IPS-15b (cell line): Measurements from ENCODE around the gene PDCD1LG2.
"Not testable (repeated sequence)": the region's sequence is repeated elsewhere in the genome, so short reads cannot be mapped to it uniquely, and the experiment has no call there.

Source experiments
- H3K27me3 ChIP-seq: one replicate; pipeline ENCODE4 v1.6.1; 2013; ENCODE audit warnings: low read length; ENCODE audit not compliant: control insufficient read depth, insufficient read depth
- H3K36me3 ChIP-seq: one replicate; pipeline ENCODE4 v1.6.1; 2013; ENCODE audit warnings: low read length; ENCODE audit not compliant: control insufficient read depth, insufficient read depth
- H3K4me1 ChIP-seq: one replicate; pipeline ENCODE4 v1.6.1; 2013; ENCODE audit warnings: mild to moderate bottlenecking, low read length; ENCODE audit not compliant: control insufficient read depth, insufficient read depth
- H3K4me3 ChIP-seq: one replicate; pipeline ENCODE4 v1.5.1; 2013; ENCODE audit warnings: low read depth, low read length
- H3K9ac ChIP-seq: one replicate; pipeline ENCODE4 v1.6.1; 2013; ENCODE audit warnings: low read depth, mild to moderate bottlenecking, low read length
- H3K9me3 ChIP-seq: one replicate; pipeline ENCODE4 v1.6.1; 2013; ENCODE audit warnings: mild to moderate bottlenecking, low read length; ENCODE audit not compliant: control insufficient read depth, insufficient read depth

Gene PDCD1LG2

DNA sequence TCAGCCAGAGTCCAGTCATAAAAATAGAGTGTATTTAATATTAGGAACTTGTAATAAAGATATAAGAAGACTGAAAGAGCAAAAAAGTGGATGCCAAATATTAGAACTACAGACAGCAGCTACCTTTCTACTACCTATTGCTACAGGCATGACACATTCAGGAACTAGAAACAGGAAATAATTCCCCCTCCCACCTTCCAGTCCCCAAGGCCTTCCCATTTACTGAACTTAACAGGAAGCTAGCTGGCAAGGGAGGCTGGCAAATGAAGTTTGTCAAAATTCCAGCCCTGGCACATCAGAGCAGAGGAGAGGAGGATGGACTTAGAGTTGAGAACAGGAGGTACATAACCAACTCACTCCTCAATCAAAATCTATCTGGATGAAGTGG, 68.4 kb downstream of the PDCD1LG2 start:
- Histone ChIP-seq H3K27me3 (no peaks in the 10 kb centered on the region), H3K36me3 (no peaks in the 10 kb centered on the region), H3K9ac (no peak overlapping the region), H3K9me3 (no peaks in the 10 kb centered on the region), H3K4me3 (no peak overlapping the region), H3K4me1 (no peaks in the 10 kb centered on the region)

DNA sequence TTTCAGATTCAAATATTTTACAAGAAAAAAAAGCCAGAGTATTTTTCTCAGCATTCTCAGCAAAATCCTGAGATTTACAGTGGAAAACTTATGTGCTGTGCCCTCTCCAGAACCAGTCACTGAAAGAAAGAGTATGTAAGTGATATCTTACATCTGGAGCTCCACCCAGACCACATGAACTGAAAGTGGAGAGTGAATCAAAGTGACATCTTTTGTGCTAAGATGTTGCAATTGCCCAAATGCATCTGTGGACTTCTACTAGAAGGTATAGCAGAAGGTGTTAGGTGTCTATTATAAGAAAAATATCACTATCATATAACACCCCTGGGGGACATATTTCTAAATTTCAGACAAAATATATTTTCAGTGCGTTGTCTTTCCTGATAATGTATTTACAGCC, 69.5 kb downstream of the PDCD1LG2 start:
- Histone ChIP-seq H3K9me3 (no peaks in the 10 kb centered on the region), H3K4me1 (no peaks in the 10 kb centered on the region), H3K36me3 (no peaks in the 10 kb centered on the region), H3K27me3 (no peaks in the 10 kb centered on the region), H3K9ac (no peak overlapping the region), H3K4me3 (no peak overlapping the region)

DNA sequence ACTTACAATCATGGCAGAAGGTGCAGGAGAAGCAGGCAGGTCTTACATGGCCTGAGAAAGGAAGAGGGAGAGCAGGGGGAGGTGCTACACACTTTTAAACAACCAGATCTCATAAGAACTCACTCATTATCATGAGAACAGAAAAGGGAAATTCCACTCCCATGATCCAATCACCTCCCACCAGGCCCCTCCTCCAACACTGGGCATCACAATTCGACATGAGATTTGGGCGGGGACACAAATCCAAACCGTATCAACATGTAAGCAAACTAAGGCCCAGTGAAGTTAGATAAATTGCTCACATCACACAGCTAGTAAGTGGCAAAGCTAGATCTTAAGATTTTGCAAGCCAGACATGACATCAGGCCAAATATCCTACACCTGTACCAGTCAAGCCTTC, 70.3 kb downstream of the PDCD1LG2 start:
- H3K4me3 ChIP-seq, result no peak overlapping the region
- H3K4me1 ChIP-seq, result no peaks in the 10 kb centered on the region
- no peaks in the 10 kb centered on the region for H3K9me3 ChIP-seq
- no peaks in the 10 kb centered on the region for H3K36me3 ChIP-seq
- H3K9ac ChIP-seq, result no peak overlapping the region
- H3K27me3 ChIP-seq, result no peaks in the 10 kb centered on the region

DNA sequence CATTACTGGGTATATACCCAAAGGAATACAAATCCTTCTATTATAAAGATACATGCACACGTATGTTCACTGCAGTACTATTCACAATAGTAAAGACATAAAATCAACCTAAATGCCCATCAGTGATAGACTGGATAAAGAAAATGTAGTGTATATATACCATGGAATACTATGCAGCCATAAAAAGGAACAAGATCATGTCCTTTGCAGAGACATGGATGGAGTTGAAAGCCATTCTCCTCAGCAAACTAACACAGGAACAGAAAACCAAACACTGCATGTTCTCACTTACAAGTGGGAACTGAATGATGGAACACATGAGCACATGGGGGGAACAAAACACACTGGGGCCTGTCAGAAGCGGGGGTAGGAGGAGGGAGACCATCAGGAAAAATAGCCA, 71.4 kb downstream of the PDCD1LG2 start:
- H3K27me3 ChIP-seq, H3K9me3 ChIP-seq, H3K9ac ChIP-seq, H3K4me3 ChIP-seq, H3K36me3 ChIP-seq, H3K4me1 ChIP-seq: not testable (repeated sequence)

DNA sequence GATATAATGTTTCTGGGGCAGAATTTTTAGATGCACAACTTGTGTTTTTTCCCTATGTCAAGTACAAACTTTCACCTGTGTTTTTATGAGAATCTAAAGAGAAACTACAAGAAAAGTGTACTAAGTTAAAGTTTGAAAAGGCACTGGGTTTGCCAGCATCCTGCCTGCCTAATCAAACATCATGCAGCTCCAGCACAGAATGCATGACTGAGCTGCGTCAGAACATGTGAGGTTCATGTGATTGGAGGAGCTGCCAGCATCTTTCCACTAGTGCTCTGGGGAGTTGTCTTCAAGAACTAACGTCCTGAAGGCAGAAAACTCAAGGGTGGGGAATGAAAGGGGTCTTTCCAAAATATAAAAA, 72.5 kb downstream of the PDCD1LG2 start:
- H3K36me3 ChIP-seq, result no peaks in the 10 kb centered on the region
- no peaks in the 10 kb centered on the region for H3K9me3 ChIP-seq
- H3K27me3 ChIP-seq, result no peaks in the 10 kb centered on the region
- no peak overlapping the region for H3K9ac ChIP-seq
- no peak overlapping the region for H3K4me3 ChIP-seq
- no peaks in the 10 kb centered on the region for H3K4me1 ChIP-seq

DNA sequence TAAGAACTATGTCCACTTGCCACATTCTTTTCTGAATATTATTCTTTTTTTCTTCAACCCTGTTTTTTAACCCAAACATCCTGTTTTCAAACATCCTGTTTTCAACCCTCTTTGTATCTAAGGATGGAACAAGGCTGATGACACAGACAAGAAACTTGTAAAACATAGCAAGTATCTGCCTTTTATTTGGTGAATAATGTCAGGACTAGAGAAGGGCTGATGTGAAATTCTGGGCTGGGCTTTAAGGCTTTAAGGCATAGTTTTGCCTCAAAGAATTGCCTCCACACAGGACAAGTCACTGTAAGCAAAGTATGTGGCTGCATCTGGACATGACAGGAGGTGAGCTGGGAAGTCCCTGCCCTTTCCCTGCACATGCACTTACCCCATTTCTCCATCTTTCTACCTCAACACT, 76.1 kb downstream of the PDCD1LG2 start:
- no peaks in the 10 kb centered on the region for H3K27me3 ChIP-seq
- H3K4me3 ChIP-seq, result no peak overlapping the region
- no peaks in the 10 kb centered on the region for H3K4me1 ChIP-seq
- H3K36me3 ChIP-seq, result no peaks in the 10 kb centered on the region
- H3K9me3 ChIP-seq, result no peaks in the 10 kb centered on the region
- H3K9ac ChIP-seq, result no peak overlapping the region

DNA sequence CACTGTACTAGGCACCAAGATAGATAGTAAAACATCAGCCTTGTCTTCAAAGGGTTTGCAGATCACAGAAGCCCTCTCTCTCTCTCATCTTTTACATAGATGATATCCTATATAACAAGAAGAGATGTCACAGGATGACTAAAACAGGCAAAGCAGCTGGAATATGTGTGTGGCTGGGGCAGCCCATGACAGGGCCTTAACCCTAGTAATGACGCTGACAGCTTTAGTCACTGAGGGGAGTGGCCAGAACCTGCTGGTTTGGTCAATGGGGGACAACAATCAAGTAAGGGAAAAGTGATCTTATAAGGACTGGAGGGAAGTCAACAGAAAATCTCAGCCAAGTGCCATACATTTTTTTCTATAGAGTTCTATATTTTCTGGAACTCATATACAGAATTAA, 76.7 kb downstream of the PDCD1LG2 start:
- Histone ChIP-seq H3K4me3 (no peak overlapping the region), H3K9me3 (no peaks in the 10 kb centered on the region), H3K4me1 (no peaks in the 10 kb centered on the region), H3K27me3 (no peaks in the 10 kb centered on the region), H3K36me3 (no peaks in the 10 kb centered on the region), H3K9ac (no peak overlapping the region)

DNA sequence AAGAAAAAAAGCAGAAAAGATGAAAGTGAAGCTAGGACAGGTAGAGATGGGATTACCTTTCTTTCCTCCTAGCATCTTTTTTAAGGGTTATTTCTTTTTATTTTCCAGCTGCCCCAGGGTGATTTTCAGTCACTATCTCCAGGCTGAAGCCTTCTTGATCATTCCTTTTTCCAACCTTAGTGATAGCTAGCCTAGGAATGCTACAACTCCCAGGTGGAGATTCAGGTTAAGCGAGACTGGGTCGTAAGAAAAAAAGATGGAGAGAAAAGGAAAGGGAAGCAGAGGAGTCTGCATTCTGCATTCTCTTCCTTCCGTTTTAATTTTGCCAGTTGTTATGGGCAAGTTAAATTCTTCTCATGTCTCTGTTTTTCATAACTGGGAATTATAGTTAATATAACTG, 81.9 kb downstream of the PDCD1LG2 start:
- Histone ChIP-seq H3K9me3 (no peaks in the 10 kb centered on the region), H3K9ac (no peak overlapping the region), H3K4me3 (no peak overlapping the region), H3K27me3 (no peaks in the 10 kb centered on the region), H3K36me3 (no peaks in the 10 kb centered on the region), H3K4me1 (no peaks in the 10 kb centered on the region)

DNA sequence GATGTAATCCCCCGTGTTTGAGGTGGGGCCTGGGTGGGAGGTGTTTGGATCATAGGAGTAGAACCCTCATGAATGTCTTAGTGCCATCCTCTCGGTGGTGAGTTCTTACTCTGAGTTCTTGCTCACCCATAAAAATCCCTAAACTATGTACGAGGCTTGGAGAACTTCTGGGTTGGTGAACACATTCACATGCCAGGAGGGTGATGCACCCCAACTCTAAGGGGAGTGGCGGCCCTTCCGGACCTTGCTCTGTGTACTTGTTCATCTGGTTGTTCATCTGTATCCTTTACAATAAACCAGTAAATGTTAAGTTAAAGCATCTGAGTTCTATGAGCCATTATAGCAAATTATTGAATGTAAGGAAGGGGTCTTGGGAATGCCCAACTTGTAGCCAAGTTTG, 82.6 kb downstream of the PDCD1LG2 start:
- Histone ChIP-seq H3K9ac (no peak overlapping the region), H3K27me3 (no peaks in the 10 kb centered on the region), H3K4me3 (no peak overlapping the region), H3K4me1 (no peaks in the 10 kb centered on the region), H3K9me3 (no peaks in the 10 kb centered on the region), H3K36me3 (no peaks in the 10 kb centered on the region)

DNA sequence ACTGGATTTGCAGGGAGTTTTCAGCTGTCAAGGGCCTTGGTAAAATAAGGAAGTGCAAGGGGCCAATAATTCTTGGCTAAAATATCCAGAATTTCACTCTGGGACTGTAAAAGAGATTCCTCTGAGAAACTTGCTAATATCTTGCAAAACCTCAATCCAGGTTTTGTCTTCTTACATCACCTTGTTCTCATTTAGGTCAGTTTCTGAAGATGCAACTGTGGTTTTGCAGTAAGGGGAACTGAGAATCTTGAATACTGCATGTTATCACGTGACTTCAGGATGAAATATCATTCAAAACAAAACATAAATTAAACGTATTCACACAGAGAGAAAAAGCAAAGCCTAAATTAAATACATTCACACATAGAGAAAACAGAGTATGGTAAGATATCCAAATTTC, 83.6 kb downstream of the PDCD1LG2 start:
- Histone ChIP-seq H3K4me3 (no peak overlapping the region), H3K9ac (no peak overlapping the region)

DNA sequence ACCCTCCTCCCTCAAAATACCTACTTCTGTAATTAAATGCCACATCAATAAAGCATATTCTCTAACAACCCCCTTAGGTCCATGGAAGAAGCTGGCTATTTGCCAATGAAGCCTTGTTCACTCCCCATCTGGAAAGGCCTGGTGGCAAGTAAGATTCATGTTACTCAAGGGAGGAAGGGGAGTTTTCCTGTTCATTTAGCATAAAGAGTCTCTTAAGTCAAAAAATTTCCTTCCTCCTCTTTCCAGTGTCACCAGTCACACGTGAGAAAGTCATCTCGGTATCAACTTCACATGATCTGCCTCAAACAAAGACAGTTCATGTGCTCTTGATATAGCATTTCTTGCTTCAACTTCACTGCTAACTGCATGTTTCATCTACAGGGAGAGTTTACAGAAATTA, 85.8 kb downstream of the PDCD1LG2 start:
- H3K9me3 ChIP-seq, result no peaks in the 10 kb centered on the region
- no peak overlapping the region for H3K4me3 ChIP-seq
- H3K9ac ChIP-seq, result no peak overlapping the region
- H3K36me3 ChIP-seq, result no peaks in the 10 kb centered on the region
- H3K27me3 ChIP-seq, result no peaks in the 10 kb centered on the region
- H3K4me1 ChIP-seq, result no peaks in the 10 kb centered on the region

More for the DNA sequence above, 83.6 kb downstream of the PDCD1LG2 start:
- H3K36me3 ChIP-seq, result no peaks in the 10 kb centered on the region
- H3K4me1 ChIP-seq, result no peaks in the 10 kb centered on the region
- no peaks in the 10 kb centered on the region for H3K27me3 ChIP-seq
- no peaks in the 10 kb centered on the region for H3K9me3 ChIP-seq

DNA sequence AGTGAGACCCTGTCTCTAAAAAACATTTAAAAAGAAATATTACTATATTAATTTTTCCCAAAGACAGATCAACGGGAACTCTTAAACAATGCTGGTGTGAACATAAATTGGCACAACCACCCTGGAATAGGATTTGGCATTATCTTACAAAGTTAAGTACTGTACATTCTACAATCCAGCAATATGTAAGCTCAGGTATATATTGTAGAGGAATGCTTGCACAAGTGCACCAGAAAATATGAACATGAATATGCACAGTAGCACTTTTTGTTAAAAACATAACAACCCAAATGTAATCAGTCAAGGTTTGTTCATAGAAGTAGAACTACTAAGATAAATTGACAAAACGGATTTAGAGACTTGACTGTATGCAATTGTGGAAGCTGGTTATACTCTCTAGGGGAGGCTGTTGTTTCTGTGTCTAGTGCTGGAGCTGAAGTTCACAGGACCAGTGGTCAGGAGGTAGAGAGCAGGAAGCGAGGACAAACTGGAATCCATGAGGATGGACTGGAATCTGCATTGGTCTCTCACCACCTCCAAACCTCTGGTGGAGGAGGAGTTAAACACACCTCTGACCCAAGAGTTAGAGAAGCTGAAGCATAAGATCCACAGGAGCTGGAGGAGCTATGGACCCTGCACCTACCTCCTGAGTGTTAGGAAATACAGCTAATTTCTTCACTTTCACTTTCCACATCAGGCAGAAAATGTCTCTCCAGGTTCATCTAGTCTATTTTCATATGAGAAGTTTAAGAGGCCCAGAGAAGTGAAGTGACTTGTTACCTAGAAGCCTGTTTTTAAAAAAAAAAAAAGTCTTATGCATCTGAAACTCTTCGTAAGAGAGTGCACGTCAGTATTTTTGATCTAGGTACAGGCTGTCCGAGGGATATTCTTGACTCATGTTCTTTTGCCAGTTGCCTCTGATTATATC, 98.2 kb downstream of the PDCD1LG2 start:
- H3K9ac ChIP-seq, result no peak overlapping the region
- H3K4me3 ChIP-seq, result no peak overlapping the region

More for the DNA sequence above, 98.2 kb downstream of the PDCD1LG2 start:
- Histone ChIP-seq H3K4me1 (no peaks in the 10 kb centered on the region), H3K27me3 (no peaks in the 10 kb centered on the region), H3K36me3 (no peaks in the 10 kb centered on the region), H3K9me3 (no peaks in the 10 kb centered on the region)
